HEK293T (cell line): Measurements from ENCODE around the gene UTF1.

Experiments
- ELF4 ChIP-seq: fragments of 450-650 bp; IDR thresholded peaks from 2 replicates; pipeline ENCODE4 v1.6.1; 2017; ENCODE audit warnings: antibody characterized with exemption
- FOXM1 ChIP-seq: fragments of 450-650 bp; IDR thresholded peaks from 2 replicates; pipeline ENCODE4 v1.6.1; 2017; ENCODE audit warnings: mild to moderate bottlenecking, borderline replicate concordance
- LEF1 ChIP-seq: fragments of 450-650 bp; IDR thresholded peaks from 2 replicates; pipeline ENCODE4 v1.6.1; 2017; ENCODE audit warnings: mild to moderate bottlenecking, borderline replicate concordance
- NFRKB ChIP-seq: fragments of 450-650 bp; IDR thresholded peaks from 2 replicates; pipeline ENCODE4 v1.6.1; 2016; ENCODE audit warnings: mild to moderate bottlenecking, moderate library complexity
- SP1 ChIP-seq: fragments of 450-650 bp; IDR thresholded peaks from 2 replicates; pipeline ENCODE4 v1.6.1; 2017
- SUZ12 ChIP-seq: fragments of 450-650 bp; IDR thresholded peaks from 2 replicates; pipeline ENCODE4 v1.6.1; 2016; ENCODE audit warnings: mild to moderate bottlenecking
- ZNF384 ChIP-seq: fragments of 450-650 bp; IDR thresholded peaks from 2 replicates; pipeline ENCODE4 v1.6.1; 2016

- TF ChIP-seq ELF4, result no peak
- TF ChIP-seq ZNF384, result no peak
- no peak for TF ChIP-seq LEF1
- no peak for TF ChIP-seq FOXM1
- TF ChIP-seq SP1, result no peak
- TF ChIP-seq SUZ12, result no peak
- no peak for TF ChIP-seq NFRKB
These were observed 32.2 kb upstream of the UTF1 start for GRCh38 chr10:133197786-133198185.
